ENCODE results near the gene NACA2.

Gene NACA2

GRCh38 chr17:61624951-61625350 is 33.9 kb upstream of the NACA2 start:
- no peak overlapping the region for H3K9ac ChIP-seq (ENCODE audit: low read length)
- no peak overlapping the region for H3K23ac ChIP-seq (ENCODE audit: low read length)
- no peak overlapping the region for H2AK5ac ChIP-seq (ENCODE audit: low read length)
- no peaks in the 10 kb centered on the region for H3K36me3 ChIP-seq (ENCODE audit: control insufficient read depth, insufficient read depth, low read length)
- no peaks in the 10 kb centered on the region for H3K79me1 ChIP-seq (ENCODE audit: low read length)
- no peaks in the 10 kb centered on the region for H3K4me1 ChIP-seq (ENCODE audit: control insufficient read depth, low read depth, low read length)
- H2BK5ac ChIP-seq (ENCODE audit: low read length): no peak overlapping the region
- H3K27ac ChIP-seq (ENCODE audit: low read depth, low read length): no peak overlapping the region
- no peaks in the 10 kb centered on the region for H3K79me2 ChIP-seq (ENCODE audit: control insufficient read depth, insufficient read depth, low read length)
- no peaks in the 10 kb centered on the region for H3K27me3 ChIP-seq (ENCODE audit: insufficient read depth, low read length, poor library complexity)
- no peak overlapping the region for H3K4ac ChIP-seq (ENCODE audit: low read depth, low read length)
- H2BK15ac ChIP-seq (replicated peaks; ENCODE audit: low read depth): no peak overlapping the region
- no peak overlapping the region for H3K18ac ChIP-seq (ENCODE audit: low read length)
- H4K8ac ChIP-seq (ENCODE audit: low read depth, low read length): no peak overlapping the region
- no peak for DNase-seq
- no peak overlapping the region for H3K56ac ChIP-seq (ENCODE audit: low read length)
- H3K4me2 ChIP-seq (ENCODE audit: low read length): no peak overlapping the region
- no peak overlapping the region for H3K4me3 ChIP-seq (ENCODE audit: low read length)
- no peak overlapping the region for H4K5ac ChIP-seq (ENCODE audit: low read length)
- WGBS (ENCODE audit: extremely low coverage, insufficient coverage, low lambda C conversion rate): no CpG with 5 or more reads among the region's 1 CpG
- H2BK120ac ChIP-seq (ENCODE audit: low read depth, low read length): no peak overlapping the region

DNA sequence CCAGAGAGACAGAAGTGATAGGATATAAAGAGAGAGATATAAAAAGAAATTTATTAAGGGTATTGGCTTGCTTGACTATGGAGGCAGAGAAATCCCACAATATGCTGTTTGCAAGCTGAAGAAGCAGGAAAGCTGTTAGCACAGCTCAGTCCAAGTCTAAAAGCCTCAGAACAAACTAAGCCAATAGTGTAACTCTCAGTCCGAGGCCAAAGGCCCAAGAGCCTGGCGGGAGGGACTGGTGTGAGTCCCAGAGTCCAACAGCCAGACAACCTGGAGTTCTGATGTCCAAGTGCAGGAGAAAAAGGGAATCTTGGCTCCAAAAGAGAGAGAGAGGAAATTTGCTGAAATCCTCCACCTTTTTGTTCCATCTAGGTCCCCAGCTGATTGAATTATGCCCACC is 30.3 kb upstream of the NACA2 start:
- H3K23ac ChIP-seq (ENCODE audit: low read length): no peak overlapping the region
- H3K36me3 ChIP-seq (ENCODE audit: control insufficient read depth, insufficient read depth, low read length): no peaks in the 10 kb centered on the region

DNA sequence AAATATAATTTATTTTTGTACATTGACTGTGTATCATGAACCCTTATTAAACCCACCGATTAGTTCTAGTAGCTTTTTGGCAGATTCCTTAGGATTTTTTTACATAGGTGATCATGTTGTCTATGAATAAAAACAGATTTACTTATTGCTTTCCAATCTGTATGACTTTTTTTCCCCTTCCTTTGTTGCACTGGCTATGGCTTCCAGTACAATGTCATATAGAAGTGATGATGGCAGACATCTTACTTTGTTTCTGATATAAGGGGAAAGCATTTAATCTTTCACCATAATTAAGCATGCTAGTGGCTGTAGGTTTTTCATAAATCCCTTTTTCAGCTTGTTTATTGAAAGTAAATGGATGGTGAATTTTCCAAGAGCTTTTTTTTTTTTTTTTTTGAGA is 28.9 kb upstream of the NACA2 start:
- H3K27ac ChIP-seq (ENCODE audit: low read depth, low read length): no peak overlapping the region
- no peaks in the 10 kb centered on the region for H3K79me2 ChIP-seq (ENCODE audit: control insufficient read depth, insufficient read depth, low read length)

More for the DNA sequence above, 30.3 kb upstream of the NACA2 start:
- no peak overlapping the region for H3K27ac ChIP-seq (ENCODE audit: low read depth, low read length)
- H3K18ac ChIP-seq (ENCODE audit: low read length): no peak overlapping the region
- H3K9ac ChIP-seq (ENCODE audit: low read length): no peak overlapping the region
- H4K5ac ChIP-seq (ENCODE audit: low read length): no peak overlapping the region
- no CpG with 5 or more reads among the region's 2 CpGs for WGBS (ENCODE audit: extremely low coverage, insufficient coverage, low lambda C conversion rate)
- no peak for DNase-seq
- H3K27me3 ChIP-seq (ENCODE audit: insufficient read depth, low read length, poor library complexity): no peaks in the 10 kb centered on the region
- no peak overlapping the region for H3K4me3 ChIP-seq (ENCODE audit: low read length)
- no peak overlapping the region for H4K8ac ChIP-seq (ENCODE audit: low read depth, low read length)
- no peaks in the 10 kb centered on the region for H3K4me1 ChIP-seq (ENCODE audit: control insufficient read depth, low read depth, low read length)
- H2BK15ac ChIP-seq (replicated peaks; ENCODE audit: low read depth): no peak overlapping the region
- H3K4me2 ChIP-seq (ENCODE audit: low read length): no peak overlapping the region
- no peaks in the 10 kb centered on the region for H3K79me1 ChIP-seq (ENCODE audit: low read length)
- H2BK120ac ChIP-seq (ENCODE audit: low read depth, low read length): no peak overlapping the region
- H2BK5ac ChIP-seq (ENCODE audit: low read length): no peak overlapping the region
- H3K79me2 ChIP-seq (ENCODE audit: control insufficient read depth, insufficient read depth, low read length): no peaks in the 10 kb centered on the region
- H3K4ac ChIP-seq (ENCODE audit: low read depth, low read length): no peak overlapping the region
- no peak overlapping the region for H2AK5ac ChIP-seq (ENCODE audit: low read length)
- H3K56ac ChIP-seq (ENCODE audit: low read length): no peak overlapping the region

DNA sequence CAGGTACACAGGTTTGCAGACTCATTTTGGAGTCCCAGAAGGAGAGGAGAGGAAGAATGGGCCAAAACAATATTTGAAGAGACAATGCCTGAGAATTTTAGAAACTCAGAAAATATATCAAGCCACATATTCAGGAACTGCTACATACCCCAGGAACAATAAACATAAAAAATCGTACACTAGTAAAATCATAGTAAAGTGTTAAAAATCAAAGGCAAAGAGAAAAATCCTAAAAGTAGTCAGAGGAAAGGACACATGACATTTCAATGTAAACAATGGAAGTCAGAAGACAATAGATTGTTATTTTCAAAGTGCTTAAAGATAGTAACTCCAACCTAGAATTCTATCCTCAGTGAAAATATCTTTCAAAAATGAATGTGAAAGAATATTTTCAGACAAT is 28.5 kb upstream of the NACA2 start:
- Histone ChIP-seq H3K36me3 (ENCODE audit: control insufficient read depth, insufficient read depth, low read length) (no peaks in the 10 kb centered on the region), H3K79me2 (ENCODE audit: control insufficient read depth, insufficient read depth, low read length) (no peaks in the 10 kb centered on the region), H2AK5ac (ENCODE audit: low read length) (no peak overlapping the region), H3K4me2 (ENCODE audit: low read length) (no peak overlapping the region), H3K9ac (ENCODE audit: low read length) (no peak overlapping the region), H3K23ac (ENCODE audit: low read length) (no peak overlapping the region), H3K27ac (ENCODE audit: low read depth, low read length) (no peak overlapping the region), H2BK5ac (ENCODE audit: low read length) (no peak overlapping the region), H4K8ac (ENCODE audit: low read depth, low read length) (no peak overlapping the region), H3K18ac (ENCODE audit: low read length) (no peak overlapping the region), H3K4me3 (ENCODE audit: low read length) (no peak overlapping the region), H4K5ac (ENCODE audit: low read length) (no peak overlapping the region), H2BK15ac (replicated peaks; ENCODE audit: low read depth) (no peak overlapping the region), H3K56ac (ENCODE audit: low read length) (no peak overlapping the region), H3K4me1 (ENCODE audit: control insufficient read depth, low read depth, low read length) (no peaks in the 10 kb centered on the region), H3K79me1 (ENCODE audit: low read length) (no peaks in the 10 kb centered on the region), H2BK120ac (ENCODE audit: low read depth, low read length) (no peak overlapping the region), H3K4ac (ENCODE audit: low read depth, low read length) (no peak overlapping the region), H3K27me3 (ENCODE audit: insufficient read depth, low read length, poor library complexity) (no peaks in the 10 kb centered on the region)
- no CpG with 5 or more reads among the region's 1 CpG for WGBS (ENCODE audit: extremely low coverage, insufficient coverage, low lambda C conversion rate)
- peak; percentile 10 for DNase-seq

More for the DNA sequence above, 28.9 kb upstream of the NACA2 start:
- H2AK5ac ChIP-seq (ENCODE audit: low read length): no peak overlapping the region
- no peak for DNase-seq
- no peak overlapping the region for H2BK15ac ChIP-seq (replicated peaks; ENCODE audit: low read depth)
- H3K27me3 ChIP-seq (ENCODE audit: insufficient read depth, low read length, poor library complexity): no peaks in the 10 kb centered on the region
- H3K36me3 ChIP-seq (ENCODE audit: control insufficient read depth, insufficient read depth, low read length): no peaks in the 10 kb centered on the region
- no peak overlapping the region for H4K5ac ChIP-seq (ENCODE audit: low read length)
- no peak overlapping the region for H3K4me2 ChIP-seq (ENCODE audit: low read length)
- no peak overlapping the region for H3K56ac ChIP-seq (ENCODE audit: low read length)
- H3K4me1 ChIP-seq (ENCODE audit: control insufficient read depth, low read depth, low read length): no peaks in the 10 kb centered on the region
- H2BK5ac ChIP-seq (ENCODE audit: low read length): no peak overlapping the region
- no CpG with 5 or more reads among the region's 1 CpG for WGBS (ENCODE audit: extremely low coverage, insufficient coverage, low lambda C conversion rate)
- no peak overlapping the region for H3K23ac ChIP-seq (ENCODE audit: low read length)
- H3K79me1 ChIP-seq (ENCODE audit: low read length): no peaks in the 10 kb centered on the region
- H2BK120ac ChIP-seq (ENCODE audit: low read depth, low read length): no peak overlapping the region
- H3K4me3 ChIP-seq (ENCODE audit: low read length): no peak overlapping the region
- H4K8ac ChIP-seq (ENCODE audit: low read depth, low read length): no peak overlapping the region
- no peak overlapping the region for H3K9ac ChIP-seq (ENCODE audit: low read length)
- no peak overlapping the region for H3K18ac ChIP-seq (ENCODE audit: low read length)
- no peak overlapping the region for H3K4ac ChIP-seq (ENCODE audit: low read depth, low read length)

DNA sequence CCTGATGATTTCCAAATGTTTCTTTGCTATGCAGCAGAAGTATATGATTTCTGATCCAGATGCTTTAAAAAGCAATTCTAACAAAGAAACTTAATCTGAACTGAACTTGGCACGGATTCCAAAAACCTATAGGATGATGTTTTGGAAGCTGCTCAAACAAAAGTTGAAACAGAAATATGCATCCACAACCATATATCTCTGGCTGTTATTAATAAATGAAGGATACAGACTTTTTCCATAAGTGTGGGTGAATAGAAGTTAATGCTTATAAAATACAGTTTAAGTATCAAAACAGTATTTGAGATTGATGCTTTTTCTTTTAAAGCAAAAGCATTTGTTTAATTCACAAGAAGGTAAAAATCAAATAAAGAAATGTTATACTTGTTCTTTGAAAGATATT is 27.9 kb upstream of the NACA2 start:
- H3K4me3 ChIP-seq (ENCODE audit: low read length): no peak overlapping the region
- H3K4me2 ChIP-seq (ENCODE audit: low read length): no peak overlapping the region
- H3K56ac ChIP-seq (ENCODE audit: low read length): no peak overlapping the region
- H3K9ac ChIP-seq (ENCODE audit: low read length): no peak overlapping the region
- H3K4me1 ChIP-seq (ENCODE audit: control insufficient read depth, low read depth, low read length): no peaks in the 10 kb centered on the region
- H2BK15ac ChIP-seq (replicated peaks; ENCODE audit: low read depth): no peak overlapping the region
- WGBS (ENCODE audit: extremely low coverage, insufficient coverage, low lambda C conversion rate): no CpG with 5 or more reads among the region's 1 CpG
- no peak overlapping the region for H3K18ac ChIP-seq (ENCODE audit: low read length)
- no peaks in the 10 kb centered on the region for H3K36me3 ChIP-seq (ENCODE audit: control insufficient read depth, insufficient read depth, low read length)
- no peak overlapping the region for H3K27ac ChIP-seq (ENCODE audit: low read depth, low read length)
- no peak overlapping the region for H2BK120ac ChIP-seq (ENCODE audit: low read depth, low read length)
- no peaks in the 10 kb centered on the region for H3K79me1 ChIP-seq (ENCODE audit: low read length)
- DNase-seq: no peak
- H4K8ac ChIP-seq (ENCODE audit: low read depth, low read length): no peak overlapping the region
- no peak overlapping the region for H3K23ac ChIP-seq (ENCODE audit: low read length)
- no peak overlapping the region for H3K4ac ChIP-seq (ENCODE audit: low read depth, low read length)
- no peaks in the 10 kb centered on the region for H3K79me2 ChIP-seq (ENCODE audit: control insufficient read depth, insufficient read depth, low read length)
- no peak overlapping the region for H2BK5ac ChIP-seq (ENCODE audit: low read length)
- no peak overlapping the region for H4K5ac ChIP-seq (ENCODE audit: low read length)
- no peak overlapping the region for H2AK5ac ChIP-seq (ENCODE audit: low read length)
- no peaks in the 10 kb centered on the region for H3K27me3 ChIP-seq (ENCODE audit: insufficient read depth, low read length, poor library complexity)

DNA sequence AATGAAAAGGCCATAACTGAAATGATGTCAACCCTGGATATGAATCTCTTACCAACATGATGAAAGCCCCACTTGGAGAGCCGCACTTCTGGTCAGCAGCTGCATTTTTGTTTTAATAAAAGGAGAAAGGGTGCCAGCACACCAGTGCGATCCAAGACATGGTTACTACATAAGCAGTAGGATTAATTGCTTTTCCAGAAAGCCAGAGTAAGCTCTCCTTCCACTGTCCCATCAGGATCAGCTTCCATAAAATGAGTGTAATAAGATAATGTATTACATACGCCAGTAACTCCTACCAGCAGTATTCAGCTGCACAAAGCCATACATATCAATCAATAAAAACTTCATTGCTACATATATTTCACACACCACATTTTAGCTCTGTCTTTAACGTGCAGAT is 26.3 kb upstream of the NACA2 start:
- Histone ChIP-seq H4K5ac (ENCODE audit: low read length) (no peak overlapping the region), H3K4ac (ENCODE audit: low read depth, low read length) (no peak overlapping the region), H3K56ac (ENCODE audit: low read length) (no peak overlapping the region), H3K23ac (ENCODE audit: low read length) (no peak overlapping the region), H3K27ac (ENCODE audit: low read depth, low read length) (no peak overlapping the region), H3K4me2 (ENCODE audit: low read length) (no peak overlapping the region), H3K4me3 (ENCODE audit: low read length) (no peak overlapping the region), H3K79me1 (ENCODE audit: low read length) (no peaks in the 10 kb centered on the region), H3K36me3 (ENCODE audit: control insufficient read depth, insufficient read depth, low read length) (no peaks in the 10 kb centered on the region), H2BK5ac (ENCODE audit: low read length) (no peak overlapping the region), H3K18ac (ENCODE audit: low read length) (no peak overlapping the region), H2BK120ac (ENCODE audit: low read depth, low read length) (no peak overlapping the region), H3K79me2 (ENCODE audit: control insufficient read depth, insufficient read depth, low read length) (no peaks in the 10 kb centered on the region), H4K8ac (ENCODE audit: low read depth, low read length) (no peak overlapping the region), H2AK5ac (ENCODE audit: low read length) (no peak overlapping the region), H3K9ac (ENCODE audit: low read length) (no peak overlapping the region), H2BK15ac (replicated peaks; ENCODE audit: low read depth) (no peak overlapping the region), H3K27me3 (ENCODE audit: insufficient read depth, low read length, poor library complexity) (no peaks in the 10 kb centered on the region), H3K4me1 (ENCODE audit: control insufficient read depth, low read depth, low read length) (no peaks in the 10 kb centered on the region)
- no peak for DNase-seq
- no CpG with 5 or more reads among the region's 4 CpGs for WGBS (ENCODE audit: extremely low coverage, insufficient coverage, low lambda C conversion rate)
